PC-3 (cell line): ENCODE results near the gene AKNA. TPM values are rescaled to one million over a fixed set of nuclear protein-coding genes. Genes with fewer than 3 reads are reported as not detected.

Experiments
- ATAC-seq: fragments of 200-7000 bp; cut with Tn5 transposase; 2 replicates; pipeline ENCODE4 v1.9.1; 2020; ENCODE audit warnings: mild to moderate bottlenecking, moderate library complexity
- BruUV-seq: library from RNA; stranded (reverse); fragments of 400-500 nt; replicated peaks from 2 replicates; lab custom pipeline; 2021; lab: Mats Ljungman, UMichigan
- CTCF ChIA-PET: fragments of 300-600 bp; sonication (Branson Sonifier 250); formaldehyde crosslinking; loops from one replicate; lab custom pipeline; 2022; ENCODE audit warnings: antibody characterized with exemption; lab: Charles Lee
- POLR2A ChIA-PET: fragments of 300-600 bp; sonication (Branson Sonifier 250); formaldehyde crosslinking; loops from one replicate; lab custom pipeline; 2022; ENCODE audit warnings: antibody characterized with exemption; ENCODE audit not compliant: unreplicated experiment; lab: Charles Lee
- DNase-seq: peaks from one replicate; pipeline ENCODE4 v3.0.0-alpha.2; 2015
- H2AFZ ChIP-seq: fragments of 300-600 bp; sonication (generic); 2 replicates; pipeline ENCODE4 v1.6.0; 2016; ENCODE audit warnings: antibody characterized with exemption, low read length
- H3F3A ChIP-seq: fragments of 300-600 bp; sonication (generic); one replicate; pipeline ENCODE4 v1.6.0; 2017; ENCODE audit warnings: antibody characterized with exemption, low read length, control low read depth, mild to moderate bottlenecking; ENCODE audit not compliant: unreplicated experiment
- H3K27ac ChIP-seq: fragments of 300-600 bp; sonication (generic); 2 replicates; pipeline ENCODE4 v1.5.1; 2016; ENCODE audit warnings: mild to moderate bottlenecking, low read length
- H3K27me3 ChIP-seq: fragments of 300-600 bp; sonication (generic); 2 replicates; pipeline ENCODE4 v1.6.1; 2016; ENCODE audit warnings: low read length, mixed read lengths
- H3K36me3 ChIP-seq: fragments of 300-600 bp; sonication (generic); 2 replicates; pipeline ENCODE4 v1.6.1; 2016; ENCODE audit warnings: low read depth, mixed run types, low read length, mixed read lengths
- H3K4me1 ChIP-seq: fragments of 300-600 bp; sonication (generic); 2 replicates; pipeline ENCODE4 v1.5.1; 2016; ENCODE audit warnings: low read length; ENCODE audit not compliant: insufficient read depth
- H3K4me2 ChIP-seq: fragments of 300-600 bp; sonication (generic); 2 replicates; pipeline ENCODE4 v1.6.0; 2016; ENCODE audit warnings: low read length
- H3K4me3 ChIP-seq: fragments of 300-600 bp; sonication (generic); 2 replicates; pipeline ENCODE4 v1.5.1; 2016; ENCODE audit warnings: mild to moderate bottlenecking, low read length, mixed read lengths
- H3K79me2 ChIP-seq: fragments of 300-600 bp; sonication (generic); 2 replicates; pipeline ENCODE4 v1.6.1; 2017; ENCODE audit warnings: low read length, mixed read lengths
- H3K9ac ChIP-seq: fragments of 300-600 bp; sonication (generic); 2 replicates; pipeline ENCODE4 v1.6.0; 2016; ENCODE audit warnings: mild to moderate bottlenecking, low read length
- H3K9me2 ChIP-seq: fragments of 300-600 bp; sonication (generic); replicated peaks from 2 replicates; pipeline ENCODE4 v1.6.1; 2016; ENCODE audit warnings: mixed run types, low read length, mixed read lengths
- H3K9me3 ChIP-seq: fragments of 300-600 bp; sonication (generic); 2 replicates; pipeline ENCODE4 v1.6.1; 2016; ENCODE audit warnings: low read length, mixed read lengths
- H4K20me1 ChIP-seq: fragments of 300-600 bp; sonication (generic); 2 replicates; pipeline ENCODE4 v1.6.1; 2016; ENCODE audit warnings: low read length, mixed read lengths
- CTCF ChIP-seq: fragments of 300-600 bp; sonication (generic); conservative IDR thresholded peaks from 2 replicates; pipeline ENCODE4 v1.5.1; 2017; ENCODE audit warnings: antibody characterized with exemption, low read depth, mild to moderate bottlenecking, low read length
- EZH2 ChIP-seq: fragments of 300-600 bp; sonication (generic); IDR thresholded peaks from one replicate; pipeline ENCODE4 v1.6.1; 2017; ENCODE audit warnings: antibody characterized with exemption, mild to moderate bottlenecking, low read length; ENCODE audit not compliant: unreplicated experiment
- EZH2phosphoT487 ChIP-seq: fragments of 300-600 bp; sonication (generic); IDR thresholded peaks from 2 replicates; pipeline ENCODE4 v1.6.1; 2018; ENCODE audit warnings: mild to moderate bottlenecking, antibody characterized with exemption, low read length, borderline replicate concordance
- intact Hi-C: fragments of 100-400 bp; cut with micrococcal nuclease; formaldehyde crosslinking; loops from 2 replicates; pipeline ENCODE4 v1.9.0; 2023
- total RNA-seq: library from RNA; depleted of rRNA; stranded (reverse); fragments of >200 nt; gene quantifications from 2 replicates; pipeline ENCODE4 v1.2.3, GENCODE V29; 2014

AKNA gene
- total RNA-seq, 1 experiment from 2014 or later, result 9.1 TPM

GRCh38 chr9:114341152-114341830, 46.5 kb downstream of the AKNA start:
- intact Hi-C loops, result no loop called here
- ATAC-seq (no peak), DNase-seq (no peak)
- Histone ChIP-seq H3K27ac (no peak overlapping the region), H3K4me2 (no peak overlapping the region), H3K79me2 (no peaks in the 10 kb centered on the region), H3K36me3 (no peaks in the 10 kb centered on the region), H3K4me1 (no peaks in the 10 kb centered on the region), H3K9ac (no peak overlapping the region), H3F3A (no peaks in the 10 kb centered on the region), H3K4me3 (no peak overlapping the region), H3K9me2 (no peaks in the 10 kb centered on the region), H4K20me1 (no peaks in the 10 kb centered on the region), H3K9me3 (no peaks in the 10 kb centered on the region), H2AFZ (no peak overlapping the region), H3K27me3 (no peaks in the 10 kb centered on the region)
- ChIA-PET POLR2A (no interaction called here), CTCF (no interaction called here)
- BruUV-seq, result no TSS peak
- TF ChIP-seq EZH2phosphoT487 (no peak), EZH2 (no peak), CTCF (no peak)

GRCh38 chr9:114339130-114339908, 48.5 kb downstream of the AKNA start:
- CTCF ChIA-PET, result interaction anchor here (0.7 kb wide), 1 partner anchor 20 kb away, joined by 3 read pairs; no protein-coding TSS in a partner anchor
- no peaks in the 10 kb centered on the region for H3K36me3 ChIP-seq
- H3K27ac ChIP-seq, result no peak overlapping the region
- no peaks in the 10 kb centered on the region for H3K9me2 ChIP-seq
- H3K9me3 ChIP-seq, result no peaks in the 10 kb centered on the region
- H3K4me2 ChIP-seq, result no peak overlapping the region
- TF ChIP-seq CTCF, result peak; percentile 87
- no peak for TF ChIP-seq EZH2phosphoT487
- H3K79me2 ChIP-seq, result no peaks in the 10 kb centered on the region
- BruUV-seq, result no TSS peak
- no peak overlapping the region for H2AFZ ChIP-seq
- H3K9ac ChIP-seq, result no peak overlapping the region
- intact Hi-C loops, result loop anchor here (1.0 kb wide), 1 partner anchor 53 kb away; no protein-coding TSS in a partner anchor
- no peak overlapping the region for H3K4me3 ChIP-seq
- ATAC-seq, result peak; percentile 93
- peak; percentile 65 for DNase-seq
- H3K4me1 ChIP-seq, result no peaks in the 10 kb centered on the region
- POLR2A ChIA-PET, result no interaction called here
- H3K27me3 ChIP-seq, result no peaks in the 10 kb centered on the region
- H4K20me1 ChIP-seq, result no peaks in the 10 kb centered on the region
- no peaks in the 10 kb centered on the region for H3F3A ChIP-seq

- no peak for DNase-seq
- Histone ChIP-seq H3K27me3 (no peaks in the 10 kb centered on the region), H3K4me1 (no peaks in the 10 kb centered on the region), H3K79me2 (no peaks in the 10 kb centered on the region), H3K9ac (no peak overlapping the region), H3K4me2 (no peak overlapping the region), H3K9me3 (no peaks in the 10 kb centered on the region), H3K9me2 (no peaks in the 10 kb centered on the region), H3K36me3 (no peaks in the 10 kb centered on the region), H3F3A (no peaks in the 10 kb centered on the region), H4K20me1 (no peaks in the 10 kb centered on the region), H2AFZ (no peak overlapping the region), H3K4me3 (no peak overlapping the region), H3K27ac (no peak overlapping the region)
- BruUV-seq, result no TSS peak
- intact Hi-C loops, result no loop called here
- ATAC-seq, result no peak
- no peak for TF ChIP-seq EZH2
- TF ChIP-seq EZH2phosphoT487, result no peak
- no peak for TF ChIP-seq CTCF
- ChIA-PET POLR2A (no interaction called here), CTCF (interaction anchor here (0.6 to 0.7 kb wide), 2 partner anchors 67 to 173 kb away, joined by 3 to 4 read pairs; no protein-coding TSS in a partner anchor)
These were observed 49.6 kb downstream of the AKNA start for GRCh38 chr9:114338187-114338586.
